Adrenal gland (tissue), 12 donors: ENCODE measurements around the gene CADM1. TPM values are rescaled to one million over a fixed set of nuclear protein-coding genes. Genes with fewer than 3 reads are reported as not detected.

ENCODE experiments used
- DNase-seq, 7 donors: peaks; one replicate each; pipeline ENCODE4 v3.0.0-alpha.2; 2019 to 2020
- H3K27ac ChIP-seq, 5 donors: fragments of 200-600 bp; sonication (generic) in 4 of 5; 1 replicate in 3 of 5; 2 replicates in 2 of 5; pipeline versions ENCODE4 v1.5.1 to v1.8.0; 2016 to 2020; ENCODE audit warnings: mild to moderate bottlenecking in 1 of 5
- H3K27me3 ChIP-seq: fragments of 200-600 bp; 2 replicates; pipeline ENCODE4 v1.8.0; 2021
- H3K36me3 ChIP-seq, 2 donors: fragments of 200-600 bp; replicated peaks in 1 of 2; 1 replicate in 1 of 2; 2 replicates in 1 of 2; pipeline versions ENCODE4 v1.5.1 to v1.8.0; 2018 to 2022
- H3K4me1 ChIP-seq, 2 donors: fragments of 200-600 bp; replicated peaks in 1 of 2; 1 replicate in 1 of 2; 2 replicates in 1 of 2; pipeline versions ENCODE4 v1.5.1 to v1.8.0; 2018 to 2021
- H3K4me3 ChIP-seq, 4 donors: fragments of 200-600 bp; sonication (generic) in 3 of 4; one replicate each; pipeline ENCODE4 v1.5.1; 2016 to 2018
- H3K9me3 ChIP-seq, 3 donors: fragments of 200-600 bp; sonication (generic) in 1 of 3; replicated peaks in 1 of 3; 1 replicate in 2 of 3; 2 replicates in 1 of 3; pipeline versions ENCODE4 v1.5.1 to v1.8.0; 2016 to 2021
- POLR2A ChIP-seq, 2 donors: fragments of 450-650 bp; IDR thresholded peaks; one replicate each; pipeline ENCODE4 v1.6.1; 2017; ENCODE audit warnings: antibody characterized with exemption in 2 of 2, mild to moderate bottlenecking in 2 of 2, moderate library complexity in 1 of 2
- WGBS, 4 donors: extraction: QIAGEN DNeasy Blood & Tissue Kit in 2 of 4; methylation state at CpG; one replicate each; pipeline versions ENCODE4 v1.1.5 to v1.1.7; 2013 to 2017; 5-methylcytosine and 5-hydroxymethylcytosine counted together
- intact Hi-C, 2 donors: fragments of 100-400 bp; cut with DNase I; formaldehyde crosslinking; loops; one replicate each; pipeline versions ENCODE4 v1.14.1 to v1.15.0; 2022 to 2023
- polyA plus RNA-seq, 3 donors: library from polyadenylated mRNA; stranded (reverse); fragments of 200-250 nt in 2 of 3; fragments of 350-450 nt in 1 of 3; fragmentation: Illumina TruSeq in 1 of 3; extraction: RNeasy Lipid Tissue Mini Kit (QIAGEN cat#74804) in 1 of 3; gene quantifications; one replicate each; pipeline ENCODE4 v1.2.3, GENCODE V29; 2013 to 2014
- small RNA-seq, 2 donors: library from RNA; depleted of rRNA; stranded (forward); fragments of <200 nt; gene quantifications; one replicate each; pipeline ENCODE3, GENCODE V24; 2016
- total RNA-seq, 9 donors: library from RNA; depleted of rRNA in 4 of 9; stranded (reverse); fragments of >200 nt in 4 of 9; fragments of 120-200 nt in 1 of 9; fragmentation: NEBNext Ultra II Directional in 1 of 9; extraction: Animal tissue kit (Norgen Biotek cat#: 25700) in 1 of 9; gene quantifications; one replicate each; pipeline versions ENCODE4 v1.1.0 to v1.2.4, GENCODE V29; 2013 to 2023
- TF ChIP-seq, protein P1 (sequence below), 6 experiments: fragments of 450-650 bp in 4 of 6; fragments of 200-600 bp in 2 of 6; sonication (generic) in 1 of 6; IDR thresholded peaks; 1 replicate in 5 of 6; 2 replicates in 1 of 6; pipeline versions ENCODE4 v1.5.1 to v1.8.0; 2016 to 2021; ENCODE audit warnings: antibody characterized with exemption in 6 of 6, mild to moderate bottlenecking in 2 of 6, moderate library complexity in 1 of 6
- donor health status: healthy with polysubstance abuse.
- donor health status: Bipolar disorder and iron deficiency.
- donor health status: DM: yes; HTN: yes; CAD: no.
- donor health status: DM: no; HTN: no; CAD: no.
- donor health status: DM: no; HTN: no; CAD: no.
- donor health status: DM: yes; HTN: yes; CAD: no.

CADM1 gene
- total and polyA plus RNA-seq, 12 donors, result 21.6 to 256 (median 39.8) TPM

DNA sequence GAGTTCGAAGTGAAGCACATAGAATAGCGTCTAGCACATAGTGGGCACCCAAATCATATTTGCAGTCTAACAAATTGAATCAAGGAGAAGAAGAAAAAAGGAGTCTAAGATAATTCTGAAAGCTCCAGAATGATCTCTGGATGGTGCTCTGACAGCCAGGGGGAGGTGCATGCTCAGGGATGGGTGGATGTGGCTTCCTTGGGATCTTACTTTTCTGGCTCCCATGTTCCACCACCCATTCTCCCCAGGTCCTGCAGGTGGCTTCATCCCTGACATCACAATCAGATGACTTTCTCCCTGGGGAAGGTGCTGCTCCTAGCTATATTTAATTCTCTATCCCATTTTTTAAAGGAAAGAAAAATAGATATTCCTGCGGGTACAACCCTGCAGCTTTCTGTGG, 381.9 kb downstream of the CADM1 start:
- WGBS, 4 donors, result 83 to 91% (median 87%) methylated on average over 3 of the region's 3 CpGs
- Histone ChIP-seq H3K36me3 (no peaks in the 10 kb centered on the region), H3K4me1 (no peaks in the 10 kb centered on the region), H3K9me3 (no peaks in the 10 kb centered on the region), H3K4me3 (no peak overlapping the region), H3K27me3 (no peaks in the 10 kb centered on the region), H3K27ac (no peak overlapping the region)
- intact Hi-C loops, result no loop called here
- no peak for TF ChIP-seq POLR2A (IDR thresholded peaks at IDR 0.05)
- TF ChIP-seq, protein P1, sequence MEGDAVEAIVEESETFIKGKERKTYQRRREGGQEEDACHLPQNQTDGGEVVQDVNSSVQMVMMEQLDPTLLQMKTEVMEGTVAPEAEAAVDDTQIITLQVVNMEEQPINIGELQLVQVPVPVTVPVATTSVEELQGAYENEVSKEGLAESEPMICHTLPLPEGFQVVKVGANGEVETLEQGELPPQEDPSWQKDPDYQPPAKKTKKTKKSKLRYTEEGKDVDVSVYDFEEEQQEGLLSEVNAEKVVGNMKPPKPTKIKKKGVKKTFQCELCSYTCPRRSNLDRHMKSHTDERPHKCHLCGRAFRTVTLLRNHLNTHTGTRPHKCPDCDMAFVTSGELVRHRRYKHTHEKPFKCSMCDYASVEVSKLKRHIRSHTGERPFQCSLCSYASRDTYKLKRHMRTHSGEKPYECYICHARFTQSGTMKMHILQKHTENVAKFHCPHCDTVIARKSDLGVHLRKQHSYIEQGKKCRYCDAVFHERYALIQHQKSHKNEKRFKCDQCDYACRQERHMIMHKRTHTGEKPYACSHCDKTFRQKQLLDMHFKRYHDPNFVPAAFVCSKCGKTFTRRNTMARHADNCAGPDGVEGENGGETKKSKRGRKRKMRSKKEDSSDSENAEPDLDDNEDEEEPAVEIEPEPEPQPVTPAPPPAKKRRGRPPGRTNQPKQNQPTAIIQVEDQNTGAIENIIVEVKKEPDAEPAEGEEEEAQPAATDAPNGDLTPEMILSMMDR (IDR thresholded peaks at IDR 0.05), result no peak
- no peak for DNase-seq

Small RNA genes within 50 kb of the gene (small RNA-seq; reads per million reads assigned to genes)
- gene RF01293, result 0 reads per million in 2 donors
